ENCODE results near the gene LRP5.
"Not testable (repeated sequence)": the region's sequence is repeated elsewhere in the genome, so short reads cannot be mapped to it uniquely, and the experiment has no call there.

LRP5 gene

DNA sequence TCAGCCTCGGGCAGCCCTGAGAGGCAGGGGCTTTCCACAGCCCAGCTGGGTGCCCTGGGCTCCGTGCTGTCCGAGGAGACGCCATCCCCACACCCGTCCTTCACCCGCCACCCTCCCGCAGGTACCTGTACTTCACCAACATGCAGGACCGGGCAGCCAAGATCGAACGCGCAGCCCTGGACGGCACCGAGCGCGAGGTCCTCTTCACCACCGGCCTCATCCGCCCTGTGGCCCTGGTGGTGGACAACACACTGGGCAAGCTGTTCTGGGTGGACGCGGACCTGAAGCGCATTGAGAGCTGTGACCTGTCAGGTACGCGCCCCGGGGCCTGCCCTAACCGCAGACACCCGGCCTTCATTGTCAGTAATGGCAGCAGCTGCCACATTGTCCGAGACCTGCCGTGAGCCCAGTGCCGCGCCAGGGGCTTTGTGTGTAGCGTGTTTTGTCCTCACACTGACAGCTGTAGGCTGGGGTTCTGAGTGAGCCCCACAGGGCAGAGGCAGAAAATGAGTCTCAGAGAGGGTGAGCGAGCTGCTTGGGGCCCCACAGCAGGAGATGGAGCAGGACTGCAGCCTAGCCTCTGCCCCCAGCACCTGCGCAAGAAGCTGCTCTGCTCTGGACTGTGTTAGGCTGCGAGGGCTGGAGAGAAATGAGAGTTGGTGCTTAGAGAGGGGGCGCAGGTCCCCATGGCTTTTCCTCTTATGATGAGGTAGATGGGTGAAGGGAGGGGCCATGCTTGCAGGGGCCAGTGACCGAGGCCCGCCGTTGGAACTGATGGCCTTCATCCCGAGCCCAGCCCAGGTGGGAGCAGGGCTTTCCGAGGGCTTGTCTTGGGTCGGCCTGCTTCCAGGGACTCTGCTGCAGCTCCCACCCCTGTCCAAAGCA lies 112.8 kb downstream of the LRP5 start:
- no peak for DNase-seq

DNA sequence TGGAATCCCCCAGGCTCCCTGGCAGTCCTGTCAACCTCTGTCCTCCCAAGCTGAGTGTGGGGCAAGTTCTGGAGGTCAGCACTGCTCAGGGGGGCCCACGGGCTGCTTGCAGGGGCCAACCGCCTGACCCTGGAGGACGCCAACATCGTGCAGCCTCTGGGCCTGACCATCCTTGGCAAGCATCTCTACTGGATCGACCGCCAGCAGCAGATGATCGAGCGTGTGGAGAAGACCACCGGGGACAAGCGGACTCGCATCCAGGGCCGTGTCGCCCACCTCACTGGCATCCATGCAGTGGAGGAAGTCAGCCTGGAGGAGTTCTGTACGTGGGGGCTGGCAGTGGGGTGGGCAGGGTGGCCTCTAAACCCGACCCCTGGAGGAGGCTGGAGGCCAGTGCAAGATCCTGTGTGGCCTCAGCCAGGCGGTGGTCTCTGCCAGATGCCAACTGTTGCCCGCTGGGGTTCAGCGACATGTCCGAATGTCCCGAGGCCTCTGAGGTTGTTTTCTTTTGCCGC lies 113.5 kb downstream of the LRP5 start:
- no peak for DNase-seq

DNA sequence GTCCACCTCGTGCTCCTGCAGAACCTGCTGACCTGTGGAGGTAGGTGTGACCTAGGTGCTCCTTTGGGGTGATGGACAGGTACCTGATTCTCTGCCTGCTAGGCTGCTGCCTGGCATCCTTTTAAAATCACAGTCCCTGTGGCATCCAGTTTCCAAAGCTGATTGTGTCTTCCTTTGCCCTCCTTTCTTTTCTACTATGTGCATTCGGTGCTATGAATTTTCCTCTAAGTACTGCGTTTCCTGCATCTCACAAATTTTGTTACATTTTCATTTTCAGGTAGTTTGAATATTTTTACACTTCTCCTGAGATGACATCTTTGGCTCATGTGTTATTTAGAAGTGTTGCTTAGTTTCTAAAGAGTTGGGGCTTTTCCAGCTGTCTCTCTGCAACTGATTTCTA lies 117.3 kb downstream of the LRP5 start:
- DNase-seq, result no peak

DNA sequence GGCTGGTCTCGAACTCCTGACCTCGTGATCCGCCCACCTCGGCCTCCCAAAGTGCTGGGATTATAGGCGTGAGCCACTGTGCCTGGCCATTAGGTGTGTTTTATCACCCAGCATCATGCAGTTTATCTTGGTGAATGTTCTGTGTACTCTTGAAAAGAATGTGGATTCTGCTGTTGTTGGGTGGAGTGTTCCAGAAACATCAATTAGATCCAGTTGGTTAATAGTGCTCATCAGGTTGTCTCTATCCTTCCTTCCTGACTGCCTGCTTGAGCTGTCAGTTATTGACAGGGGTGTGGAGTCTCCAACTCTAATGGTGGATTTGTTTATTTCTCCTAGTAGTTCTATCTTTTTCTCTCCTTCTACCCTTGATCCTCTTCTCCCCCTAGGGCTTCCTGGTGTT lies 118.0 kb downstream of the LRP5 start:
- DNase-seq, result no peak

DNA sequence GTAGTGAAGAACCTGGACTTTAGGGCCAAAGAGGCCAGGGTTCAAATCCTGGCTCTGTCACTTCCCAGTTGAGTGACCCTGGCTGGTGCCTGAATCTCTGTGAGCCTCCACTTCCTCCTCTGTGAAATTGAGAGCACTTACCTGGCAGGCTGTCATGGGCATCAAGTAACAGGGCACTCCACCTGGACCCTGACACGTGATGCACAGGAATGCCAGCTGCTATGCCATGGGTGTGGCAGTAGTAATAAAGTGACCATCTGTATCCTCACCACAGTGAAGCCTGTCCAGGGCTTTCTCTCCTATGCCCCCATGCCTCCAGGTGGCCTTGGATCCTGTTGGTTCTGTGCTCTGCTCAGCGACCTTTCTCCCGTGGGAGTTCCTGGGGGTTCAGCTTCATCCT lies 118.4 kb downstream of the LRP5 start:
- DNase-seq, result no peak

GRCh38 chr11:68431984-68432645 lies 119.7 kb downstream of the LRP5 start:
- no peak for DNase-seq

DNA sequence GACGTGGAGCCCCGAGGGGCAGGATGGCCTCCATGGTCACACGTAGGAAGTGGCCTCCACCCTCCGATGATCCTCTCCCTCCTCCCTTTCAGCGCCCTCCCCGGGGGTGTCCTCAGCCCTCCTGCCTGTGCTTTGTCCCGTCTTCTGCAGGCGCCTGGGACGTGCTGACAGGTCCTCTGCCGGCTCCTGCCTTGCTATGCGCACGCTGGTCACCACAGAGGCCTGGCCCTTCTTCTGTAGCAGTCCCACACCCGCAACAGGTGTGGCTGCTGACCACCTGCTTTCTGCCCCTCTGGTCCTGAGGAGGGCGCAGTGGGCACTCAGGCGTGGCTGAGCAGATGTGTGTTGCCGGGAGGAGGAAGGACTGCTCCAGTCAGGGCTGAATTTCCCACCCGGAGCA lies 120.5 kb downstream of the LRP5 start:
- DNase-seq, result no peak

GRCh38 chr11:68433541-68433940 lies 121.2 kb downstream of the LRP5 start:
- DNase-seq, result no peak

DNA sequence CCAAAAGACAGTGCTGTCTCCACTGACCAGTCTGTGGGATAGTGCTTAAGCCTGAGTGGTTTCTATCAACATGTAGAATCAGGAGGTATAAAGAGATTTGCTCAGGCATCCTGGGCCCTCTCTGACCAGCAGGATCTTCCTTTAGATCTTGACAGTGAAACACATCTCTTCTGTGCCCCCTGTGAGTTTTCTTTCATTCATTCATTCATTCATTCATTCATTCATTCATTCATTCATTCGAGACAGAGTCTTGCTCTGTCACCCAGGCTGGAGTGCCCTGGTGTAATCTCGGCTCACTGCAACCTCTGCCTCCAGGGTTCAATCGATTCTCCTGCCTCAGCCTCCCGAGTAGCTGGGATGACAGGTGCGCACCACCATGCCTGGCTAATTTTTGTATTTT lies 121.8 kb downstream of the LRP5 start:
- not testable (repeated sequence) for DNase-seq

- no peak for DNase-seq
Measured at GRCh38 chr11:68436162-68436888, 123.9 kb downstream of the LRP5 start.

DNA sequence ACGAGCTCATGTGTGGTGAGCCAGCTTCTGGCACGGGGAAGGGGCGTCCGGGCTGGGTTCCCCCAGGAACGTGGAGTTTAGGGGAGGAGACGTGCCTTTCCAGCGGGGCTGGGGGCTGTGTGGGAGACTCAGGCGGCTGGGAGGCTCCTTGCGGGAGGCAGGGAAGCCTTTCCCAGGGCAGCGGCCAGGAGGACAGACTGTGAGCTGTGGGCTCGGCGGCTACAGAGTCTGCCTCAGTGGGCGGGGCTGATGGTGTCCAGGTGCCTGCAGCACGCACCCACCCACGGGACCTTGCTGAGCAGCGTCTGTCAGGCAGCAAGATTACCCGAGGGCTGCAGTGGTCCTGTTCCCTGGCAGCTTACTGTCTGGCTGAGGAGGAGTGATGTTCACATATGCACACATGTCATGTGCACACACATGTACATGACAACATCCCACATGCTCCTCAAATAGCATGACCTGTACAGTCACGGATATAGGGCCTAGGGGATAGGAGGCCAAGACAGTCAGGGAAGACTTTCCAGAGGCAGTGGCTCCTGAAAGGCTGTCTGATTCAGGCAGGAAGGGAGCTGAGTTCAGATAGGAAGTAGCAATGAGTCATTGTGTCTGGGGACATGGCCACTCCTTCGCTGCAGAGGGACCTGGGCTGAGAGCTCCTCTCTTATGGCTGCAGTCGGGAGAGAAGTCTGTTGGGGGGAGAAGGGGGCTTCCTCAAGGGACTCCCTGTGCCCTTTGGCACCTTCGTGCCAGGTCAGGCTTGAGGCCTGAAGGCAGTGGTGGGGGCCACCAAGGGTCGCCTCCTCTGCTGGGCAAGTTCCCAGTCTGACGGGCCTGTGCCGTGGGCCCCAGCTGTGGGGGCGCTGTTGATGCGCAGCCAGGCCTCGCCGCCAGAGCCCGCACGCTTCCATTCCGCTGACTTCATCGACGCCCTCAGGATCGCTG lies 124.9 kb downstream of the LRP5 start:
- no peak for DNase-seq

GRCh38 chr11:68437927-68438657 lies 125.7 kb downstream of the LRP5 start:
- no peak for DNase-seq

DNA sequence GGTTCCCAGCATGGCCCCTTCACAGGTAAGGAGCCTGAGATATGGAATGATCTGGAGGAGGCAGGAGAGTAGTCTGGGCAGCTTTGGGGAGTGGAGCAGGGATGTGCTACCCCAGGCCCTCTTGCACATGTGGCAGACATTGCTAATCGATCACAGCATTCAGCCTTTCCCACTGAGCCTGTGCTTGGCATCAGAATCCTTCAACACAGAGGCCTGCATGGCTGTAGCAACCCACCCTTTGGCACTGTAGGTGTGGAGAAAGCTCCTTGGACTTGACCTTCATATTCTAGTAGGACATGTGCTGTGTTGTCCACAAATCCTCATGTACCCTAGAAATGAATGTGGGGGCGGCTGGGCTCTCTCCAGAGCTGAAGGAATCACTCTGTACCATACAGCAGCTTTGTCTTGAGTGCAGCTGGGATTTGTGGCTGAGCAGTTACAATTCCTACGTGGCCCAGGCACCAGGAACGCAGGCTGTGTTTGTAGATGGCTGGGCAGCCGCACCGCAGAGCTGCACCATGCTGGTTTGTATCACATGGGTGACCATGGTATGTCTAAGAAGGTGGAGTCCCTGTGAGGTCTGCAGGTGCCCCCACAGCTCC lies 126.4 kb downstream of the LRP5 start:
- DNase-seq, result no peak

GRCh38 chr11:68439355-68440065 lies 127.1 kb downstream of the LRP5 start:
- DNase-seq, result no peak

GRCh38 chr11:68440224-68440623 lies 127.8 kb downstream of the LRP5 start:
- DNase-seq, result no peak

DNA sequence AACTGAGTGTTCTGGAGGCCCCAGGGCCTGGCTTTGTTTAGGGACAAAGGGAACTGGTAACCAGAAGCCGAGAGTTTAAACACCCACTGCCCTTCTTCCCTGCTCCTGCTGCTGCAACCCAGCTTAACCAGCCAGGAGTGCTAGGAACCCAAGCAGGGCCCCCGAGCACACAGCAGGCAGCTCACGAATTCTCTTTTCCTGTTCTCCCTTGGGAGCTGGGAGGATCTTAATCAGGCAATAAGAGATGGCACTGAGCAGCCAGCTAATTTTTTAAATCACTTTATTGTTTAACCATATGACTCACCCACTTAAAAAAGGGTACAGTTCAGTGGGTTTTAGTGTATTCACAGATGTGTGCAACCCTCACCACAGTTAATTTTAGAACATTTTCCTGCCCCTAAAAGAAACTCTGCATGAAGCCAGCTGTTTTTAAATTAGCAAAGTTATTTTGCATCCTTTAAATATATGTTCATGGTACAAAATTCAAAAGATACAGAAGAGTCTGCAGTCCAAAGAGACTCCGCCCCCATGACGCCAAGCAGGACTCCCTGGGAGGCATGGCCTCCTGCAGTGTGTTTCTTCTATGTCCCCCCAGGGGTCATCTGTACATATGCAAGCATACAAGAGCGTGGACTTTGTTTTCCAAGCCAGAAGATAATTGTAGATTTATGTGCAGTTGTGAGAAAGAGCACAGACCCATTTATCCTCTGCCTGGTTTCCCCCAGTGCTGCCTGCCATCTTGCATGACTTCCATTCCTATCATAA lies 129.3 kb downstream of the LRP5 start:
- DNase-seq, result no peak

- no peak for DNase-seq
Measured at GRCh38 chr11:68442433-68442832, 130.0 kb downstream of the LRP5 start.

GRCh38 chr11:68444566-68444965 lies 132.2 kb downstream of the LRP5 start:
- no peak for DNase-seq

DNA sequence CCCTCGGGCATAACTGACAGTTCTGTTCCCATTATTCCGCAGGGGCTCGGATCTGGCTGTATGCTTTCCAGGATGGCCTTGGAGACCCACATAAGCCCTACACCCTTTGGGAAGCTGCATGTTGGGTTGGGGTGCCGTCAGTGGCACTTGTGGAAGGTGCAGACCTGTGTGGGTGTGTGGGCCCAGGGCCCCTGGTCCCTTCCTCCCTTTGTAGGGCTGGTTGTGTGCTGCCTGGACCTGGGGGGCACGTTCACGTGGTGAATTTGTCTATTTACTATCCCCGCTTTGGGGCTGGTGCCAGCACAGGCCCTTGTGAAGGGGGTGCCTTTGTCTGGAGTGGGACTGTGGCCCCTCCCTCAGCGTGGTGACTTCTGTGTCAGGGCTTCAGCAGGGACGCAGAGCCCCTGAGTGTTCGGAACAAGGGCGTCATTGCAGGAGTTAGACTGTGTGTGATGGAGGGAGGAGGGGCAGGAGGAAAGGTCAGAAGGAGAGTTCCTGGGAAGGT lies 133.2 kb downstream of the LRP5 start:
- no peak for DNase-seq

All from activated CD4-positive, alpha-beta T cell treated with anti-CD3 and anti-CD28 coated beads, Interleukin-2, amount 50 U/mL, for 1 hour (primary cell).